Neural cell (in vitro differentiated cells): ENCODE results near the gene TRPV5.

Source experiments
- EP300 ChIP-seq: fragments of 450-650 bp; conservative IDR thresholded peaks from 2 replicates; pipeline ENCODE4 v1.6.1; 2014; ENCODE audit warnings: antibody characterized with exemption, mild to moderate bottlenecking, moderate library complexity; ENCODE audit not compliant: poor library complexity, severe bottlenecking
- MXI1 ChIP-seq: fragments of 450-650 bp; conservative IDR thresholded peaks from 2 replicates; pipeline ENCODE4 v1.6.1; 2014; ENCODE audit warnings: antibody characterized with exemption, mild to moderate bottlenecking; ENCODE audit not compliant: poor library complexity, severe bottlenecking
- TAF1 ChIP-seq: IDR thresholded peaks from 2 replicates; pipeline ENCODE4 v1.6.1; 2012; ENCODE audit warnings: low read depth
- TF ChIP-seq, protein P1 (sequence below): fragments of 450-650 bp; IDR thresholded peaks from 2 replicates; pipeline ENCODE4 v1.5.1; 2014; ENCODE audit warnings: antibody characterized with exemption, mild to moderate bottlenecking, moderate library complexity; ENCODE audit not compliant: poor library complexity, severe bottlenecking
- TF ChIP-seq, protein P2 (sequence below): IDR thresholded peaks from 2 replicates; pipeline ENCODE4 v1.6.1; 2012; ENCODE audit warnings: borderline replicate concordance

DNA sequence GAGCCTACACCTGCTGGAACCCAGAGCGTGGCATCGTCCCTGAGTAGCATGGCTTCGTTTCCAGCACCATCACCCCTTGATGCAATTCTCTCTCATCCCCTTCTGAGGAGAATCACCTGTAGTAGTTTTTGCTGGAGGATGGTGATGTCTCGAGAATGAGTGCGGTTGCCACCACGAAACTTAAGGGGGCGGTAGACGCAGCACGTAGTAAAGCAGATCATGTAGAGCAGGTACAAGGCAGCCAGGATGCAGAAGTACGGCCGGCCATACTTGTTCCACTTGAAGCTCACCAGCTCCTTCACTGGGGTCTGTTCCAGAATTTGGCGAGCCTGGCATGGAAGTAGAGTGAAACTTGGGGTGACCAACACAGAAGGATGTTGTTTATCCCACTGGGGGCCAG, 8.1 kb downstream of the TRPV5 start:
- TF ChIP-seq, protein P1, sequence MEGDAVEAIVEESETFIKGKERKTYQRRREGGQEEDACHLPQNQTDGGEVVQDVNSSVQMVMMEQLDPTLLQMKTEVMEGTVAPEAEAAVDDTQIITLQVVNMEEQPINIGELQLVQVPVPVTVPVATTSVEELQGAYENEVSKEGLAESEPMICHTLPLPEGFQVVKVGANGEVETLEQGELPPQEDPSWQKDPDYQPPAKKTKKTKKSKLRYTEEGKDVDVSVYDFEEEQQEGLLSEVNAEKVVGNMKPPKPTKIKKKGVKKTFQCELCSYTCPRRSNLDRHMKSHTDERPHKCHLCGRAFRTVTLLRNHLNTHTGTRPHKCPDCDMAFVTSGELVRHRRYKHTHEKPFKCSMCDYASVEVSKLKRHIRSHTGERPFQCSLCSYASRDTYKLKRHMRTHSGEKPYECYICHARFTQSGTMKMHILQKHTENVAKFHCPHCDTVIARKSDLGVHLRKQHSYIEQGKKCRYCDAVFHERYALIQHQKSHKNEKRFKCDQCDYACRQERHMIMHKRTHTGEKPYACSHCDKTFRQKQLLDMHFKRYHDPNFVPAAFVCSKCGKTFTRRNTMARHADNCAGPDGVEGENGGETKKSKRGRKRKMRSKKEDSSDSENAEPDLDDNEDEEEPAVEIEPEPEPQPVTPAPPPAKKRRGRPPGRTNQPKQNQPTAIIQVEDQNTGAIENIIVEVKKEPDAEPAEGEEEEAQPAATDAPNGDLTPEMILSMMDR = no peak
- TF ChIP-seq MXI1 (no peak), TAF1 (no peak), EP300 (no peak)
- TF ChIP-seq, protein P2, sequence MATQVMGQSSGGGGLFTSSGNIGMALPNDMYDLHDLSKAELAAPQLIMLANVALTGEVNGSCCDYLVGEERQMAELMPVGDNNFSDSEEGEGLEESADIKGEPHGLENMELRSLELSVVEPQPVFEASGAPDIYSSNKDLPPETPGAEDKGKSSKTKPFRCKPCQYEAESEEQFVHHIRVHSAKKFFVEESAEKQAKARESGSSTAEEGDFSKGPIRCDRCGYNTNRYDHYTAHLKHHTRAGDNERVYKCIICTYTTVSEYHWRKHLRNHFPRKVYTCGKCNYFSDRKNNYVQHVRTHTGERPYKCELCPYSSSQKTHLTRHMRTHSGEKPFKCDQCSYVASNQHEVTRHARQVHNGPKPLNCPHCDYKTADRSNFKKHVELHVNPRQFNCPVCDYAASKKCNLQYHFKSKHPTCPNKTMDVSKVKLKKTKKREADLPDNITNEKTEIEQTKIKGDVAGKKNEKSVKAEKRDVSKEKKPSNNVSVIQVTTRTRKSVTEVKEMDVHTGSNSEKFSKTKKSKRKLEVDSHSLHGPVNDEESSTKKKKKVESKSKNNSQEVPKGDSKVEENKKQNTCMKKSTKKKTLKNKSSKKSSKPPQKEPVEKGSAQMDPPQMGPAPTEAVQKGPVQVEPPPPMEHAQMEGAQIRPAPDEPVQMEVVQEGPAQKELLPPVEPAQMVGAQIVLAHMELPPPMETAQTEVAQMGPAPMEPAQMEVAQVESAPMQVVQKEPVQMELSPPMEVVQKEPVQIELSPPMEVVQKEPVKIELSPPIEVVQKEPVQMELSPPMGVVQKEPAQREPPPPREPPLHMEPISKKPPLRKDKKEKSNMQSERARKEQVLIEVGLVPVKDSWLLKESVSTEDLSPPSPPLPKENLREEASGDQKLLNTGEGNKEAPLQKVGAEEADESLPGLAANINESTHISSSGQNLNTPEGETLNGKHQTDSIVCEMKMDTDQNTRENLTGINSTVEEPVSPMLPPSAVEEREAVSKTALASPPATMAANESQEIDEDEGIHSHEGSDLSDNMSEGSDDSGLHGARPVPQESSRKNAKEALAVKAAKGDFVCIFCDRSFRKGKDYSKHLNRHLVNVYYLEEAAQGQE = no peak
